Liver (tissue), 9 donors: ENCODE results near the gene MCU. TPM values are rescaled to one million over a fixed set of nuclear protein-coding genes. Genes with fewer than 3 reads are reported as not detected.

Source experiments
- DNase-seq: peaks from one replicate; pipeline ENCODE4 v3.0.0-alpha.2; 2017; ENCODE audit warnings: low spot score
- H3K27ac ChIP-seq, 2 donors: one replicate each; pipeline ENCODE4 v1.7.0; 2013; ENCODE audit warnings: inconsistent platforms in 2 of 2, low read length in 2 of 2, control low read depth in 1 of 2, low read depth in 1 of 2, mild to moderate bottlenecking in 1 of 2
- H3K27me3 ChIP-seq, 4 donors: one replicate each; pipeline versions ENCODE4 v1.6.1 to v1.7.0; 2013; ENCODE audit warnings: low read length in 3 of 4, inconsistent platforms in 1 of 4, mild to moderate bottlenecking in 1 of 4, moderate library complexity in 1 of 4; ENCODE audit not compliant: control insufficient read depth in 4 of 4, insufficient read depth in 4 of 4
- H3K36me3 ChIP-seq, 4 donors: one replicate each; pipeline versions ENCODE4 v1.6.1 to v1.7.0; 2013; ENCODE audit warnings: low read length in 3 of 4, mild to moderate bottlenecking in 3 of 4, low read depth in 1 of 4, moderate library complexity in 1 of 4; ENCODE audit not compliant: control insufficient read depth in 4 of 4, insufficient read depth in 3 of 4
- H3K4me1 ChIP-seq, 4 donors: one replicate each; pipeline versions ENCODE4 v1.6.1 to v1.7.0; 2013; ENCODE audit warnings: low read length in 3 of 4, mild to moderate bottlenecking in 3 of 4, moderate library complexity in 1 of 4; ENCODE audit not compliant: control insufficient read depth in 4 of 4, insufficient read depth in 4 of 4
- H3K4me3 ChIP-seq, 3 donors: one replicate each; pipeline versions ENCODE4 v1.6.1 to v1.7.0; 2013; ENCODE audit warnings: low read length in 3 of 3, control low read depth in 1 of 3, low read depth in 1 of 3, mild to moderate bottlenecking in 1 of 3
- H3K9ac ChIP-seq, 2 donors: one replicate each; pipeline ENCODE4 v1.7.0; 2013; ENCODE audit warnings: low read length in 2 of 2, mild to moderate bottlenecking in 2 of 2, moderate library complexity in 2 of 2, control low read depth in 1 of 2, low read depth in 1 of 2
- H3K9me3 ChIP-seq, 4 donors: one replicate each; pipeline versions ENCODE4 v1.6.1 to v1.7.0; 2013; ENCODE audit warnings: low read length in 3 of 4; ENCODE audit not compliant: control insufficient read depth in 4 of 4
- ATF3 ChIP-seq: IDR thresholded peaks from 2 replicates; pipeline ENCODE4 v1.6.1; 2016; ENCODE audit warnings: antibody characterized with exemption
- EGR1 ChIP-seq, 2 donors: IDR thresholded peaks; 2 replicates each; pipeline ENCODE4 v1.6.1; 2016 to 2018; ENCODE audit warnings: antibody characterized with exemption in 2 of 2, low read depth in 2 of 2
- FOXA1 ChIP-seq: IDR thresholded peaks from 2 replicates; pipeline ENCODE4 v1.6.1; 2016; ENCODE audit warnings: antibody characterized with exemption
- FOXA2 ChIP-seq: IDR thresholded peaks from 2 replicates; pipeline ENCODE4 v1.6.1; 2016; ENCODE audit warnings: antibody characterized with exemption
- GABPA ChIP-seq, 2 donors: IDR thresholded peaks in 1 of 2; conservative IDR thresholded peaks in 1 of 2; 2 replicates each; pipeline ENCODE4 v1.6.1; 2016; ENCODE audit warnings: antibody characterized with exemption in 2 of 2, mild to moderate bottlenecking in 1 of 2, moderate library complexity in 1 of 2
- HNF4A ChIP-seq, 2 donors: conservative IDR thresholded peaks; 2 replicates each; pipeline ENCODE4 v1.6.1; 2016; ENCODE audit warnings: antibody characterized with exemption in 2 of 2, mild to moderate bottlenecking in 2 of 2
- HNF4G ChIP-seq: IDR thresholded peaks from 2 replicates; pipeline ENCODE4 v1.6.1; 2016; ENCODE audit warnings: antibody characterized with exemption
- JUND ChIP-seq, 2 donors: IDR thresholded peaks; 2 replicates each; pipeline ENCODE4 v1.6.1; 2016; ENCODE audit warnings: antibody characterized with exemption in 2 of 2
- NR2F2 ChIP-seq: IDR thresholded peaks from 2 replicates; pipeline ENCODE4 v1.6.1; 2016; ENCODE audit warnings: antibody characterized with exemption
- RXRA ChIP-seq, 2 donors: IDR thresholded peaks; 2 replicates each; pipeline ENCODE4 v1.6.1; 2017 to 2018; ENCODE audit warnings: antibody characterized with exemption in 2 of 2, mild to moderate bottlenecking in 1 of 2
- SP1 ChIP-seq: IDR thresholded peaks from 2 replicates; pipeline ENCODE4 v1.6.1; 2018; ENCODE audit warnings: antibody characterized with exemption, mild to moderate bottlenecking
- TAF1 ChIP-seq: conservative IDR thresholded peaks from 2 replicates; pipeline ENCODE4 v1.6.1; 2016; ENCODE audit warnings: antibody characterized with exemption, mild to moderate bottlenecking
- YY1 ChIP-seq: IDR thresholded peaks from 2 replicates; pipeline ENCODE4 v1.6.1; 2016; ENCODE audit warnings: antibody characterized with exemption, mild to moderate bottlenecking
- WGBS: extraction: QIAGEN DNeasy Blood & Tissue Kit; methylation state at CpG from one replicate; pipeline ENCODE4 v1.1.7; 2013; 5-methylcytosine and 5-hydroxymethylcytosine counted together
- polyA plus RNA-seq, 2 donors: library from polyadenylated mRNA; stranded (reverse) in 1 of 2; unstranded in 1 of 2; fragments of 200-250 nt in 1 of 2; fragments of >200 nt in 1 of 2; fragmentation: Nextera tagmentation in 1 of 2; extraction: Ambion mirVana in 1 of 2; gene quantifications; one replicate each; pipeline versions ENCODE4 v1.2.1 to v1.2.3, GENCODE V29; 2013 to 2015
- total RNA-seq, 2 donors: library from RNA; depleted of rRNA; stranded (reverse); fragments of >200 nt; gene quantifications; one replicate each; pipeline ENCODE4 v1.2.3, GENCODE V29; 2014
- TF ChIP-seq, protein P1 (sequence below): IDR thresholded peaks from 2 replicates; pipeline ENCODE4 v1.6.1; 2016; ENCODE audit warnings: antibody characterized with exemption
- TF ChIP-seq, protein P2 (sequence below): IDR thresholded peaks from 2 replicates; pipeline ENCODE4 v1.6.1; 2016; ENCODE audit warnings: antibody characterized with exemption
- donor health status: healthy.
- donor health status: healthy.
- donor health status: healthy.
- donor health status: healthy.
- donor health status: healthy.

Gene MCU
- total and polyA plus RNA-seq, 4 donors, result 6.4 to 13.0 (median 8.8) TPM

GRCh38 chr10:72851509-72851908 lies 159.6 kb downstream of the MCU start:
- Histone ChIP-seq H3K9me3 (no peaks in the 10 kb centered on the region), H3K27ac (no peak overlapping the region), H3K4me1 (no peaks in the 10 kb centered on the region), H3K9ac (no peak overlapping the region), H3K27me3 (no peaks in the 10 kb centered on the region), H3K36me3 (no peaks in the 10 kb centered on the region), H3K4me3 (no peak overlapping the region)
- WGBS, result 95% methylated on average over 1 of the region's 1 CpG
- DNase-seq, result no peak
- TF ChIP-seq JUND (IDR thresholded peaks at IDR 0.05), result no peak
- TF ChIP-seq ATF3, result no peak
- no peak for TF ChIP-seq FOXA1
- no peak for TF ChIP-seq FOXA2
- no peak for TF ChIP-seq SP1
- TF ChIP-seq NR2F2, result no peak

- TF ChIP-seq JUND (IDR thresholded peaks at IDR 0.05), result no peak
- TF ChIP-seq HNF4A (conservative IDR thresholded peaks at IDR 0.05), result no peak
- no peak for TF ChIP-seq FOXA1
- no peaks in the 10 kb centered on the region for H3K36me3 ChIP-seq
- no peak overlapping the region for H3K9ac ChIP-seq
- H3K4me3 ChIP-seq, result no peak overlapping the region
- no peaks in the 10 kb centered on the region for H3K4me1 ChIP-seq
- DNase-seq, result no peak
- no peaks in the 10 kb centered on the region for H3K9me3 ChIP-seq
- WGBS, result 90% methylated on average over 2 of the region's 2 CpGs
- H3K27me3 ChIP-seq, result no peaks in the 10 kb centered on the region
- no peak overlapping the region for H3K27ac ChIP-seq
Observed at GRCh38 chr10:72852508-72852907, 160.6 kb downstream of the MCU start.

DNA sequence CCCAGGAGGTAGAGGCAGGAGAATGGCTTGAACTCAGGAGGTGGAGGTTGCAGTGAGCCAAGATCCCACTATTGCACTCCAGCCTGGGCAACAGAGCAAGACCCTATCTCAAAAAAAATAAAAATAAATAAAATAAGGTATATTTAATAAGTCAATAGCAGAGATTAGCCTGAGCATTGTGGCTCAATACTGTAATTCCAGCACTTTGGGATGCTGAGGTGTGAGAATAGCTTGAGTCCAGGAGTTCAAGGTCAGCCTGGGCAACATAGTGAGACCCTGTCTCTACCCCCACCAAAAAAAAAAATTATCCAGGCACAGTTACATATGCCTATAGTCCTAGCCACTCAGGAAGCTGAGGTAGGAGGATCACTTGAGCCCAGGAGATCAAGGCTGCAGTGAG lies 163.2 kb downstream of the MCU start:
- no peak overlapping the region for H3K9ac ChIP-seq
- no peak overlapping the region for H3K4me3 ChIP-seq
- H3K36me3 ChIP-seq, result no peaks in the 10 kb centered on the region
- no peak overlapping the region for H3K27ac ChIP-seq
- no peak for DNase-seq
- no peak for TF ChIP-seq SP1
- TF ChIP-seq TAF1, result no peak
- no peak for TF ChIP-seq RXRA (IDR thresholded peaks at IDR 0.05)
- TF ChIP-seq, protein P1, sequence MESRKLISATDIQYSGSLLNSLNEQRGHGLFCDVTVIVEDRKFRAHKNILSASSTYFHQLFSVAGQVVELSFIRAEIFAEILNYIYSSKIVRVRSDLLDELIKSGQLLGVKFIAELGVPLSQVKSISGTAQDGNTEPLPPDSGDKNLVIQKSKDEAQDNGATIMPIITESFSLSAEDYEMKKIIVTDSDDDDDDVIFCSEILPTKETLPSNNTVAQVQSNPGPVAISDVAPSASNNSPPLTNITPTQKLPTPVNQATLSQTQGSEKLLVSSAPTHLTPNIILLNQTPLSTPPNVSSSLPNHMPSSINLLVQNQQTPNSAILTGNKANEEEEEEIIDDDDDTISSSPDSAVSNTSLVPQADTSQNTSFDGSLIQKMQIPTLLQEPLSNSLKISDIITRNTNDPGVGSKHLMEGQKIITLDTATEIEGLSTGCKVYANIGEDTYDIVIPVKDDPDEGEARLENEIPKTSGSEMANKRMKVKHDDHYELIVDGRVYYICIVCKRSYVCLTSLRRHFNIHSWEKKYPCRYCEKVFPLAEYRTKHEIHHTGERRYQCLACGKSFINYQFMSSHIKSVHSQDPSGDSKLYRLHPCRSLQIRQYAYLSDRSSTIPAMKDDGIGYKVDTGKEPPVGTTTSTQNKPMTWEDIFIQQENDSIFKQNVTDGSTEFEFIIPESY, result no peak
- TF ChIP-seq EGR1 (IDR thresholded peaks at IDR 0.05; ENCODE audit: low read depth in 2 of 2), result no peak
- TF ChIP-seq ATF3, result no peak
- no peak for TF ChIP-seq GABPA (IDR thresholded peaks at IDR 0.05 in 1 of 2, conservative IDR thresholded peaks at IDR 0.05 in 1 of 2)
- TF ChIP-seq, protein P2, sequence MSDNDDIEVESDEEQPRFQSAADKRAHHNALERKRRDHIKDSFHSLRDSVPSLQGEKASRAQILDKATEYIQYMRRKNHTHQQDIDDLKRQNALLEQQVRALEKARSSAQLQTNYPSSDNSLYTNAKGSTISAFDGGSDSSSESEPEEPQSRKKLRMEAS, result no peak
- no peak for TF ChIP-seq HNF4G
- TF ChIP-seq YY1, result no peak
- no peak for TF ChIP-seq FOXA2
- H3K9me3 ChIP-seq, result no peaks in the 10 kb centered on the region
- H3K27me3 ChIP-seq, result no peaks in the 10 kb centered on the region
- no peaks in the 10 kb centered on the region for H3K4me1 ChIP-seq
